ENCODE data around the gene GOLGA6L4.
"Not testable (repeated sequence)": the region's sequence is repeated elsewhere in the genome, so short reads cannot be mapped to it uniquely, and the experiment has no call there.

The GOLGA6L4 gene

GRCh38 chr15:84235573-84235972 is at the start of gene GOLGA6L4:
GOLGA6L4 (plus strand) TSS chr15:84235773; CDS start chr15:84235835, 62 bp downstream.
- DNase-seq (ENCODE audit: low read depth, low spot score); H3K36me3 ChIP-seq (ENCODE audit: insufficient read depth, low read length): not testable (repeated sequence)

GRCh38 chr15:84192982-84193381 is 42.6 kb upstream of the GOLGA6L4 start:
- not testable (repeated sequence) for H3K36me3 ChIP-seq (ENCODE audit: insufficient read depth, low read length); DNase-seq (ENCODE audit: low read depth, low spot score); H3K4me3 ChIP-seq; H3K27ac ChIP-seq; H3K9ac ChIP-seq (ENCODE audit: insufficient read length); H3K9me3 ChIP-seq (ENCODE audit: low read depth, low read length)

More at GRCh38 chr15:84235573-84235972, at the start of gene GOLGA6L4:
- not testable (repeated sequence) for H3K9ac ChIP-seq (ENCODE audit: insufficient read length); H3K9me3 ChIP-seq (ENCODE audit: low read depth, low read length); H3K4me3 ChIP-seq; H3K27ac ChIP-seq

- not testable (repeated sequence) for DNase-seq (ENCODE audit: low read depth, low spot score); H3K9me3 ChIP-seq (ENCODE audit: low read depth, low read length); H3K9ac ChIP-seq (ENCODE audit: insufficient read length); H3K36me3 ChIP-seq (ENCODE audit: insufficient read depth, low read length); H3K4me3 ChIP-seq; H3K27ac ChIP-seq
These were observed 40.0 kb upstream of the GOLGA6L4 start for GRCh38 chr15:84195603-84196002.

GRCh38 chr15:84196530-84197188 is 38.9 kb upstream of the GOLGA6L4 start:
- H3K9ac ChIP-seq (ENCODE audit: insufficient read length); H3K4me3 ChIP-seq; DNase-seq (ENCODE audit: low read depth, low spot score); H3K27ac ChIP-seq; H3K9me3 ChIP-seq (ENCODE audit: low read depth, low read length); H3K36me3 ChIP-seq (ENCODE audit: insufficient read depth, low read length): not testable (repeated sequence)

GRCh38 chr15:84199865-84200264 is 35.7 kb upstream of the GOLGA6L4 start:
- not testable (repeated sequence) for H3K9me3 ChIP-seq (ENCODE audit: low read depth, low read length); DNase-seq (ENCODE audit: low read depth, low spot score); H3K9ac ChIP-seq (ENCODE audit: insufficient read length); H3K27ac ChIP-seq; H3K4me3 ChIP-seq; H3K36me3 ChIP-seq (ENCODE audit: insufficient read depth, low read length)

GRCh38 chr15:84246441-84246840 is 10.9 kb downstream of the GOLGA6L4 start:
- not testable (repeated sequence) for H3K9ac ChIP-seq (ENCODE audit: insufficient read length); H3K4me3 ChIP-seq; DNase-seq (ENCODE audit: low read depth, low spot score); H3K9me3 ChIP-seq (ENCODE audit: low read depth, low read length); H3K36me3 ChIP-seq (ENCODE audit: insufficient read depth, low read length); H3K27ac ChIP-seq

Data from SK-N-MC (cell line).